ENCODE measurements around the gene CEP72. TPM values are rescaled to one million over a fixed set of nuclear protein-coding genes. Genes with fewer than 3 reads are reported as not detected.

The CEP72 gene
- total RNA-seq, 3 donors from 2014 or later = 1.9 to 10.5 (median 4.3) TPM

DNA sequence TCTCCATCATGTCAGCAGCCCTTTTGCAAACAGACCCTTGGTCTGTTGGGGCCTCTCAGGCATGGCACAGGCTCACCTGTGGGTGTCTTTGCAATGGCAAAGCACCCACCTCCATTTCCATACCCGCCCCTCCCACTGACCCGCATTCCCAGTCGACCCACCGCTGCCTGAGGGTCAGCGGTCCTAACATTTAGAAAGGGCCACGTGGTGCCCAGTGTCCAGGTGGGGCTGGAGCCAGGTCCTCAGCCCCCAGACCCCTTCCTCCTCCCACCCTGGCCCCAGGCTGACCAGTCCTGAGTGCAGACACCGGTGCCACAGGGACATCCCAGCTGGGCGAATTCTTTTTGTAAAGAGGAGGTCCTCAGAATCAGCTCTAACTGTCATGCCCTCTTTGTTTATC is 43.3 kb upstream of the CEP72 start:
- no peak overlapping the region for H3K4me3 ChIP-seq
- TF ChIP-seq POLR2AphosphoS5 (IDR thresholded peaks at IDR 0.05) = no peak
- no peak for TF ChIP-seq POLR2A (IDR thresholded peaks at IDR 0.05)
- TF ChIP-seq, protein P1, sequence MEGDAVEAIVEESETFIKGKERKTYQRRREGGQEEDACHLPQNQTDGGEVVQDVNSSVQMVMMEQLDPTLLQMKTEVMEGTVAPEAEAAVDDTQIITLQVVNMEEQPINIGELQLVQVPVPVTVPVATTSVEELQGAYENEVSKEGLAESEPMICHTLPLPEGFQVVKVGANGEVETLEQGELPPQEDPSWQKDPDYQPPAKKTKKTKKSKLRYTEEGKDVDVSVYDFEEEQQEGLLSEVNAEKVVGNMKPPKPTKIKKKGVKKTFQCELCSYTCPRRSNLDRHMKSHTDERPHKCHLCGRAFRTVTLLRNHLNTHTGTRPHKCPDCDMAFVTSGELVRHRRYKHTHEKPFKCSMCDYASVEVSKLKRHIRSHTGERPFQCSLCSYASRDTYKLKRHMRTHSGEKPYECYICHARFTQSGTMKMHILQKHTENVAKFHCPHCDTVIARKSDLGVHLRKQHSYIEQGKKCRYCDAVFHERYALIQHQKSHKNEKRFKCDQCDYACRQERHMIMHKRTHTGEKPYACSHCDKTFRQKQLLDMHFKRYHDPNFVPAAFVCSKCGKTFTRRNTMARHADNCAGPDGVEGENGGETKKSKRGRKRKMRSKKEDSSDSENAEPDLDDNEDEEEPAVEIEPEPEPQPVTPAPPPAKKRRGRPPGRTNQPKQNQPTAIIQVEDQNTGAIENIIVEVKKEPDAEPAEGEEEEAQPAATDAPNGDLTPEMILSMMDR (IDR thresholded peaks at IDR 0.05) = no peak
- H3K9me3 ChIP-seq = no peaks in the 10 kb centered on the region
- no peak for DNase-seq (ENCODE audit: low spot score in 2 of 2)
- intact Hi-C loops (cut with DNase I; ENCODE audit: low total_unique reads) = no loop called here
- H3K27ac ChIP-seq = no peak overlapping the region
- H3K27me3 ChIP-seq = peaks cover 0 to 46% of the 10 kb centered on the region in 2 donors
- no peaks in the 10 kb centered on the region for H3K36me3 ChIP-seq
- H3K4me1 ChIP-seq = no peaks in the 10 kb centered on the region

DNA sequence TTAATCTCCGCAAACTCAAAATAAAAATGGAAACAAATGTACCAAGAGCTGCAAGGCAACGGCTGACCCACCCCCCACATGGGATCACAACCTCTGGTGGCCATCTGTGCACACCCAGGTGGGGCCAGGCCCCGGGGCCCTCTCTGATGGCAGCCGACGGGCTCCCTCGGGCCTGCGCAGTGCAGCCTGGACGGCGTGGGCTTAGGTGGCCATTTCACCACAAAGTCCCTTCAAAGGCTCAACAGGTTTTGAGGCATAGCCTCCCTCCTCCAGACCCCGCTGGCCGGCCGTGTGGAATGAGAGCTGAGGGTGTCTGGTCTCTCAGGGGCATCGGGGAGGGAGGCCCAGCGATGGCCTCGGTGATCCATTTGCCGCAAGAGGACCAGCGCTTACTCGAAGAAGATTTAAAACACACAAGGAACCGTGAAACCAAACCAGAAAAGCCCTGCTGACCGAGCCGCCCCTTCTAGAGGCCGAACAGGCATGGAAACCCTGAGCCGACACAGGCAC is 42.7 kb upstream of the CEP72 start:
- no peak for DNase-seq (ENCODE audit: low spot score in 2 of 2)
- Histone ChIP-seq H3K9me3 (no peaks in the 10 kb centered on the region), H3K27me3 (peaks cover 0 to 51% of the 10 kb centered on the region in 2 donors), H3K36me3 (no peaks in the 10 kb centered on the region), H3K4me1 (no peaks in the 10 kb centered on the region), H3K4me3 (no peak overlapping the region), H3K27ac (no peak overlapping the region)
- intact Hi-C loops (cut with DNase I; ENCODE audit: low total_unique reads) = no loop called here
- no peak for TF ChIP-seq POLR2A (IDR thresholded peaks at IDR 0.05)
- TF ChIP-seq, protein P1 (IDR thresholded peaks at IDR 0.05) = no peak
- TF ChIP-seq POLR2AphosphoS5 (IDR thresholded peaks at IDR 0.05) = no peak

DNA sequence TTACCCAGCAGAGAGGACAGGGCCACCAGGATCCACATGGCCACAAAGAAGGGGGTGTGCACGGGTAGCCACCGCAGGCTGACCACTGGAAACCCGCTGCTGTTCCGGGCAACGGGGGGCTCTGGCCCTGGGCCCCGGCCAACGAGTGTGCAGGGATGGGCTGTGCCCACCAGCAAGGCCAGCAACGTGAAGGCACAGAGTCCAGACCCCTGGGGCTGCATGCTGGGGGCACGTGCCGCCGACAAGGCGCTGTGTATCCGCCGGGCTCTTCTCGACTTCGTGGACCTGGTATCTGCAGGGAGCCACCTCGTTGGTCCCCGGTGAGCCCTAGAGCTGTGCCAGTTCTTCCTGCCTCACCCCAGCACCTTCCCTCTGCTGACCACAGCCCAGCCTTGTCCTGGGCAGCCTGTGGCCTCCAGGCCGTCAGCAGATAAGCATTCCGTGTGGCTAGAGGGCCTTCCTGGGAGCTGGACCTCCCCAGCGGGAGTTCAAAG is 42.2 kb upstream of the CEP72 start:
- H3K4me3 ChIP-seq = no peak overlapping the region
- no peak for DNase-seq (ENCODE audit: low spot score in 2 of 2)
- intact Hi-C loops (cut with DNase I; ENCODE audit: low total_unique reads) = no loop called here
- TF ChIP-seq, protein P1 (IDR thresholded peaks at IDR 0.05) = no peak
- no peak for TF ChIP-seq POLR2AphosphoS5 (IDR thresholded peaks at IDR 0.05)
- no peak for TF ChIP-seq POLR2A (IDR thresholded peaks at IDR 0.05)
- H3K27me3 ChIP-seq = peaks cover 0 to 51% of the 10 kb centered on the region in 2 donors
- H3K27ac ChIP-seq = no peak overlapping the region
- no peaks in the 10 kb centered on the region for H3K36me3 ChIP-seq
- H3K4me1 ChIP-seq = no peaks in the 10 kb centered on the region
- no peaks in the 10 kb centered on the region for H3K9me3 ChIP-seq

DNA sequence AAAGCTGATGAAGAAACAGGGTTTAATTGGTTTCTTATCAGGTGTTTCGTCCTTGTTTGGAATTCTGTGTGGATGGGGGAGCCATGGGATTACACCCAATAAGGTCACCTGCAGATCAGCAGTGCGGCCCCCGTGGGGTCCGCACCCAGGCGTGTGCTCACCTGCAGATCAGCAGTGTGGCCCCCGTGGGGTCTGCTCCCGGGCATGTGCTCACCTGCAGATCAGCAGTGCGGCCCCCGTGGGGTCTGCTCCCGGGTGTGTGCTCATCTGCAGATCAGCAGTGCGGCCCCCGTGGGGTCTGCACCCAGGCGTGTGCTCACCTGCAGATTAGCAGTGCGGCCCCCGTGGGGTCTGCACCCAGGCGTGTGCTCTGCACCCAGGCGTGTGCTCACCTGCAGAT is 41.7 kb upstream of the CEP72 start:
- Histone ChIP-seq H3K36me3 (no peaks in the 10 kb centered on the region), H3K4me3 (no peak overlapping the region), H3K9me3 (peaks cover under 1 to 2% of the 10 kb centered on the region in 2 donors), H3K27ac (no peak overlapping the region), H3K4me1 (no peaks in the 10 kb centered on the region), H3K27me3 (peaks cover 0 to 51% of the 10 kb centered on the region in 2 donors)
- TF ChIP-seq, protein P1 (IDR thresholded peaks at IDR 0.05) = no peak
- TF ChIP-seq POLR2AphosphoS5 (IDR thresholded peaks at IDR 0.05) (no peak), POLR2A (IDR thresholded peaks at IDR 0.05) (no peak)
- no peak for DNase-seq (ENCODE audit: low spot score in 2 of 2)
- intact Hi-C loops (cut with DNase I; ENCODE audit: low total_unique reads) = no loop called here

DNA sequence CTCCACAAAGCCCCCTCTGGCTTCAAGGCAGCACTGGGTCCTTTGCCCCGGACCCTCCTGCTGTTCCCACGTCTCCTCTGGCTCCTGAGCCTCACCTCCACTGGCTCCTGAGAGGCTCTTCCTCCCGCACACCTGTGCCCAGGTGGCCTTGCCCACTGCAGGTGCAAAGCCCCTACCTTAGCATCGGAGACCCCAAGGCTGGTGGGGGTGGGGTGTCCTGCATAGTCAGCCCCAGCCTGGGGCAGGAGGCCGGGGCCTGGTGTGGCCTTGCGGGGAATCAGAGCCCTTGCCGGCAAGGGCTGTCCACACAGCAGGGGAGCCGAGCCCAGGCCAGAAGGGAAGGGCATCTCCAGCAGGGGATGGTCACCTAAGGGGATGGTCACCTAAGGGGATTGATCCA is 41.3 kb upstream of the CEP72 start:
- no peak for TF ChIP-seq POLR2AphosphoS5 (IDR thresholded peaks at IDR 0.05)
- no peak overlapping the region for H3K27ac ChIP-seq
- no peaks in the 10 kb centered on the region for H3K4me1 ChIP-seq
- DNase-seq (ENCODE audit: low spot score in 2 of 2) = no peak
- peaks cover 0 to 50% of the 10 kb centered on the region in 2 donors for H3K27me3 ChIP-seq
- intact Hi-C loops (cut with DNase I; ENCODE audit: low total_unique reads) = no loop called here
- no peak overlapping the region for H3K4me3 ChIP-seq
- peaks cover 4 to 7% of the 10 kb centered on the region in 2 donors for H3K9me3 ChIP-seq
- H3K36me3 ChIP-seq = no peaks in the 10 kb centered on the region

All from breast epithelium (tissue), 4 donors.